Body of pancreas (tissue), 4 donors: Measurements from ENCODE around the gene TYW3. TPM values are rescaled to one million over a fixed set of nuclear protein-coding genes. Genes with fewer than 3 reads are reported as not detected.

ENCODE experiments used
- ATAC-seq: fragments of 150-250 bp; one replicate; pipeline ENCODE4 v1.9.1; 2016
- DNase-seq, 4 donors: peaks; one replicate each; pipeline ENCODE4 v3.0.0-alpha.2; 2019
- H3K27ac ChIP-seq, 4 donors: fragments of 200-600 bp; sonication (generic); 1 replicate in 3 of 4; 2 replicates in 1 of 4; pipeline versions ENCODE4 v1.5.1 to v1.6.1; 2016 to 2019; ENCODE audit warnings: mild to moderate bottlenecking in 1 of 4, mixed read lengths in 1 of 4, moderate library complexity in 1 of 4
- H3K27me3 ChIP-seq, 2 donors: fragments of 200-600 bp; sonication (generic); one replicate each; pipeline ENCODE4 v1.6.0; 2016; ENCODE audit warnings: mild to moderate bottlenecking in 1 of 2
- H3K36me3 ChIP-seq, 2 donors: fragments of 200-600 bp; sonication (generic); replicated peaks in 1 of 2; 2 replicates each; pipeline ENCODE4 v1.5.1; 2016; ENCODE audit warnings: low read depth in 2 of 2; ENCODE audit not compliant: insufficient read depth in 1 of 2
- H3K4me1 ChIP-seq: fragments of 200-600 bp; sonication (generic); one replicate; pipeline ENCODE4 v1.6.0; 2016
- H3K4me3 ChIP-seq, 2 donors: fragments of 200-600 bp; sonication (generic); 1 replicate in 1 of 2; 2 replicates in 1 of 2; pipeline ENCODE4 v1.5.1; 2016 to 2019
- H3K9me3 ChIP-seq, 3 donors: fragments of 200-600 bp; sonication (generic); 1 replicate in 2 of 3; 2 replicates in 1 of 3; pipeline ENCODE4 v1.5.1; 2016
- CTCF ChIP-seq, 7 experiments: fragments of 450-650 bp in 4 of 7; fragments of 200-600 bp in 3 of 7; sonication (generic) in 3 of 7; IDR thresholded peaks; one replicate each; pipeline ENCODE4 v1.5.1; 2016 to 2019; ENCODE audit warnings: antibody characterized with exemption in 7 of 7
- POLR2A ChIP-seq, 3 donors: fragments of 450-650 bp; IDR thresholded peaks; one replicate each; pipeline ENCODE4 v1.6.1; 2016; ENCODE audit warnings: antibody characterized with exemption in 3 of 3, mild to moderate bottlenecking in 2 of 3
- WGBS, 2 donors: methylation state at CpG; one replicate each; pipeline ENCODE4 v1.1.5; 2017; 5-methylcytosine and 5-hydroxymethylcytosine counted together
- intact Hi-C: fragments of 100-400 bp; cut with DNase I; formaldehyde crosslinking; loops from one replicate; pipeline ENCODE4 v1.15.1; 2023
- total RNA-seq, 2 donors: library from RNA; depleted of rRNA; stranded (reverse); fragments of >200 nt; gene quantifications; one replicate each; pipeline ENCODE4 v1.1.0, GENCODE V29; 2016

The TYW3 gene
- total RNA-seq, 2 donors from 2014 or later, result 8.6 to 15.3 TPM

DNA sequence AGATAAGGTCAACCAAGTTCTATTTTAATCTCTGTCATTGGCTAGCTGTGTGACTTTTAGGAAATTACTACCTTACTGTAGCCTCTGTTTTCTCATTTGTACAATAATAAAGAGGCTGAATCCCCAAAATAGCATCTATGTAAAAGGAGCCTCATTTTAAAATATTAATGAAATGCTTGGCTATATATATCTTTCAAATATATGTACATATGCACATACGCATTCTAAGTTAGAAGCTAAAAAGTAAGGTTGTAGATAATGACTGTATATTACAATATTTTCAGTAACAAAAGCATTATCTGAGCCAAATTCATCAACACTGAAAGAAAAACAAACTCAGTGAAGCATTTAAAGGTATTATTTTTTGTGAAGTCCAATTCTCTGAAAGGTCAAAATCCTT is 44.6 kb downstream of the TYW3 start:
- H3K36me3 ChIP-seq, result no peaks in the 10 kb centered on the region
- no peaks in the 10 kb centered on the region for H3K9me3 ChIP-seq
- 92 to 100% methylated on average over 1 of the region's 1 CpG for WGBS, 2 donors
- TF ChIP-seq CTCF (IDR thresholded peaks at IDR 0.05), result no peak
- no peak for TF ChIP-seq POLR2A (IDR thresholded peaks at IDR 0.05)
- intact Hi-C loops, result no loop called here
- no peak overlapping the region for H3K27ac ChIP-seq
- DNase-seq, result no peak
- no peak overlapping the region for H3K4me3 ChIP-seq
- H3K4me1 ChIP-seq, result no peaks in the 10 kb centered on the region
- no peak for ATAC-seq
- H3K27me3 ChIP-seq, result no peaks in the 10 kb centered on the region

- Histone ChIP-seq H3K4me1 (no peaks in the 10 kb centered on the region), H3K4me3 (no peak overlapping the region), H3K27ac (no peak overlapping the region), H3K27me3 (no peaks in the 10 kb centered on the region), H3K36me3 (no peaks in the 10 kb centered on the region), H3K9me3 (no peaks in the 10 kb centered on the region)
- DNase-seq (no peak), ATAC-seq (no peak)
- intact Hi-C loops, result no loop called here
- TF ChIP-seq CTCF (IDR thresholded peaks at IDR 0.05) (no peak), POLR2A (IDR thresholded peaks at IDR 0.05) (no peak)
These were observed 46.8 kb downstream of the TYW3 start for GRCh38 chr1:74779750-74780149.

DNA sequence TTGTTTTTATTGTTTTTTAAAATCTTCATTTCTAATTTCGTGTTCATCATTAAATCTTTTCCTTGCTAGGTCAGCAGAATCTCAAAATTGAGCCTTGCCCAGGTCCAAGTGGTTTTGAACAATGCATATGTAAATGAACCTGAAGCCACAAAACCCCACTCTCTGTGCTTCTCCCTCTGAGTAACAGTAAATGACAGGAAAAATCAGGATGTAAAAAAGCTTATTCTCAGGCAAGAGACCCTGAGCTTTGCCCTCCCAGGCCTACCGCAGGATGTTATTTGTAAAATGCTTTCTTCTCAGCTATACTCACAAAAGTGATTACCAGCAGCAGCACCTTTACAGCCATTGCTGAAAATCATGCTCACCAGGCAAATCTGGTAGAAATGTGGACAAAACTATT is 47.6 kb downstream of the TYW3 start:
- 31 to 43% methylated on average over 2 of the region's 2 CpGs for WGBS, 2 donors
- intact Hi-C loops, result no loop called here

DNA sequence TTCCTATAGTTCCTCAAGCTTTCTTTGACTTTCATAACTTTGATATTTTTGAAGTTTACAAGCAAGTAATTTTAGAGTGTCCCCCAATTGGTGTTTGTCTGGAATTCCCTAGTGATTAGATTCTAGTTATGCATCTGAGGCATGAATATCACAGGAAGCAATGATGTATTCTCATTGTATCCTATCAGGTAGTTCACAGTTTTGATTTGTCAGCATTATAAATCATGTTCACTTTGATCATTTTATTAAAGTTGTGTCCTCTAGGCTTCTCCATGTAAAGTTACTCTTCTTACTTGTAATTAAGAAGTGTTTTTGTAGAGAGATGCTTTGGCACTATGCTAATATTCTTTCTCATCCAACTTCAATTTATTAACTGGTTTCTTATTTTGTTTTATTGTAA is 53.0 kb downstream of the TYW3 start:
- ATAC-seq (no peak), DNase-seq (no peak)
- Histone ChIP-seq H3K27ac (no peak overlapping the region), H3K4me1 (no peaks in the 10 kb centered on the region), H3K9me3 (no peaks in the 10 kb centered on the region), H3K27me3 (no peaks in the 10 kb centered on the region), H3K36me3 (no peaks in the 10 kb centered on the region), H3K4me3 (no peak overlapping the region)
- intact Hi-C loops, result no loop called here
- TF ChIP-seq POLR2A (IDR thresholded peaks at IDR 0.05) (no peak), CTCF (IDR thresholded peaks at IDR 0.05) (no peak)

More for the DNA sequence above, 47.6 kb downstream of the TYW3 start:
- H3K27ac ChIP-seq, result no peak overlapping the region
- no peak for DNase-seq
- TF ChIP-seq CTCF (IDR thresholded peaks at IDR 0.05) (no peak), POLR2A (IDR thresholded peaks at IDR 0.05) (no peak)
- no peak for ATAC-seq
- H3K4me1 ChIP-seq, result no peaks in the 10 kb centered on the region
- H3K36me3 ChIP-seq, result no peaks in the 10 kb centered on the region
- no peak overlapping the region for H3K4me3 ChIP-seq
- H3K27me3 ChIP-seq, result no peaks in the 10 kb centered on the region
- H3K9me3 ChIP-seq, result no peaks in the 10 kb centered on the region

DNA sequence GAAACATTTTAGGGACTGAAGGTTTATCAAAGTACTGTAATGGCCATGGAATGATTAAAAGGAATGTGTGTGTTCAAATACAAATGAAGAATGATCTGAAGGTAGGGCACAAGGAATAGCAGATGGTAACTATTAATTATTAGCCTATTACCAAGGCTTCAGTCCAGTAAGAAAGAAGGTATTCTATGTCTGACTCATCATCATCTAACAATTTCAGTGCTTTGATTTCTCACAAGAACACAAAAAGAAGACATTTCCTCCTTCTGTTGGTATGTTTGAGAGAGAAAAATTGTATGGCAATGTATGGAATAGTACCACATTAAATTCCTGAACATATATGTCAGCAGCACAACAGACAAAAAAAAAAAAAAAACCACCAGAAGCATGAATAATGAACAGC is 57.5 kb downstream of the TYW3 start:
- no peaks in the 10 kb centered on the region for H3K36me3 ChIP-seq
- DNase-seq, result no peak
- no peak overlapping the region for H3K27ac ChIP-seq
- H3K9me3 ChIP-seq, result no peaks in the 10 kb centered on the region
- H3K4me1 ChIP-seq, result no peaks in the 10 kb centered on the region
- no peak for ATAC-seq
- H3K27me3 ChIP-seq, result no peaks in the 10 kb centered on the region
- TF ChIP-seq CTCF (IDR thresholded peaks at IDR 0.05) (no peak), POLR2A (IDR thresholded peaks at IDR 0.05) (no peak)
- no peak overlapping the region for H3K4me3 ChIP-seq
- intact Hi-C loops, result no loop called here
